ENCODE data around the gene DACH2.
"Not testable (repeated sequence)": the region's sequence is repeated elsewhere in the genome, so short reads cannot be mapped to it uniquely, and the experiment has no call there.

Gene DACH2

GRCh38 chrX:86148024-86148511, at the start of gene DACH2:
DACH2 (plus strand) TSS chrX:86148451.
- FAIRE-seq: no peak

GRCh38 chrX:86102341-86102740, 45.9 kb upstream of the DACH2 start:
- FAIRE-seq: no peak

GRCh38 chrX:86103061-86103460, 45.2 kb upstream of the DACH2 start:
- peak; percentile 10 for FAIRE-seq

- peak; percentile 87 for FAIRE-seq
Measured at GRCh38 chrX:86104526-86104925, 43.7 kb upstream of the DACH2 start.

GRCh38 chrX:86121916-86122315, 26.3 kb upstream of the DACH2 start:
- FAIRE-seq: no peak

GRCh38 chrX:86133761-86134160, 14.5 kb upstream of the DACH2 start:
- FAIRE-seq: peak; percentile 92

- FAIRE-seq: no peak
Measured at GRCh38 chrX:86137071-86137470, 11.2 kb upstream of the DACH2 start.

GRCh38 chrX:86141786-86142185, 6.5 kb upstream of the DACH2 start:
- FAIRE-seq: no peak

GRCh38 chrX:86146102-86146501, 2.1 kb upstream of the DACH2 start:
- FAIRE-seq: no peak

GRCh38 chrX:86148594-86148993, 343 bp downstream of the DACH2 start:
- no peak for FAIRE-seq

GRCh38 chrX:86149119-86149518, 868 bp downstream of the DACH2 start:
- FAIRE-seq: no peak

GRCh38 chrX:86154553-86154952, 6.3 kb downstream of the DACH2 start:
- FAIRE-seq: no peak

GRCh38 chrX:86171366-86171765, 23.1 kb downstream of the DACH2 start:
- no peak for FAIRE-seq

- FAIRE-seq: no peak
Measured at GRCh38 chrX:86178906-86179305, 30.7 kb downstream of the DACH2 start.

- not testable (repeated sequence) for FAIRE-seq
Measured at GRCh38 chrX:86181325-86181724, 33.1 kb downstream of the DACH2 start.

- peak; percentile 97 for FAIRE-seq
Measured at GRCh38 chrX:86192827-86193226, 44.6 kb downstream of the DACH2 start.

GRCh38 chrX:86194758-86195157, 46.5 kb downstream of the DACH2 start:
- no peak for FAIRE-seq

- no peak for FAIRE-seq
Measured at GRCh38 chrX:86195343-86195742, 47.1 kb downstream of the DACH2 start.

- no peak for FAIRE-seq
Measured at GRCh38 chrX:86197815-86198214, 49.6 kb downstream of the DACH2 start.

GRCh38 chrX:86210772-86211171, 62.5 kb downstream of the DACH2 start:
- no peak for FAIRE-seq

- peak; percentile 18 for FAIRE-seq
Measured at GRCh38 chrX:86215260-86215659, 67.0 kb downstream of the DACH2 start.

- no peak for FAIRE-seq
Measured at GRCh38 chrX:86237482-86237881, 89.2 kb downstream of the DACH2 start.

GRCh38 chrX:86241547-86241946, 93.3 kb downstream of the DACH2 start:
- FAIRE-seq: no peak

GRCh38 chrX:86263526-86263925, 115.3 kb downstream of the DACH2 start:
- no peak for FAIRE-seq

- FAIRE-seq: no peak
Measured at GRCh38 chrX:86295293-86295692, 147.0 kb downstream of the DACH2 start.

GRCh38 chrX:86322913-86323312, 174.7 kb downstream of the DACH2 start:
- no peak for FAIRE-seq

All from colon (tissue), 2 donors.